GM12872 (cell line): ENCODE measurements around the gene NTNG2.

Source experiments
- TF ChIP-seq, protein P1 (sequence below): IDR thresholded peaks from 3 replicates; pipeline ENCODE4 v1.5.1; 2011; ENCODE audit warnings: low read depth, mild to moderate bottlenecking, low read length, moderate library complexity; ENCODE audit not compliant: insufficient read depth

The NTNG2 gene

GRCh38 chr9:132243156-132244074 lies 81.6 kb downstream of the NTNG2 start:
- TF ChIP-seq, protein P1, sequence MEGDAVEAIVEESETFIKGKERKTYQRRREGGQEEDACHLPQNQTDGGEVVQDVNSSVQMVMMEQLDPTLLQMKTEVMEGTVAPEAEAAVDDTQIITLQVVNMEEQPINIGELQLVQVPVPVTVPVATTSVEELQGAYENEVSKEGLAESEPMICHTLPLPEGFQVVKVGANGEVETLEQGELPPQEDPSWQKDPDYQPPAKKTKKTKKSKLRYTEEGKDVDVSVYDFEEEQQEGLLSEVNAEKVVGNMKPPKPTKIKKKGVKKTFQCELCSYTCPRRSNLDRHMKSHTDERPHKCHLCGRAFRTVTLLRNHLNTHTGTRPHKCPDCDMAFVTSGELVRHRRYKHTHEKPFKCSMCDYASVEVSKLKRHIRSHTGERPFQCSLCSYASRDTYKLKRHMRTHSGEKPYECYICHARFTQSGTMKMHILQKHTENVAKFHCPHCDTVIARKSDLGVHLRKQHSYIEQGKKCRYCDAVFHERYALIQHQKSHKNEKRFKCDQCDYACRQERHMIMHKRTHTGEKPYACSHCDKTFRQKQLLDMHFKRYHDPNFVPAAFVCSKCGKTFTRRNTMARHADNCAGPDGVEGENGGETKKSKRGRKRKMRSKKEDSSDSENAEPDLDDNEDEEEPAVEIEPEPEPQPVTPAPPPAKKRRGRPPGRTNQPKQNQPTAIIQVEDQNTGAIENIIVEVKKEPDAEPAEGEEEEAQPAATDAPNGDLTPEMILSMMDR: no peak

GRCh38 chr9:132244582-132245455 lies 83.0 kb downstream of the NTNG2 start:
- TF ChIP-seq, protein P1: no peak

DNA sequence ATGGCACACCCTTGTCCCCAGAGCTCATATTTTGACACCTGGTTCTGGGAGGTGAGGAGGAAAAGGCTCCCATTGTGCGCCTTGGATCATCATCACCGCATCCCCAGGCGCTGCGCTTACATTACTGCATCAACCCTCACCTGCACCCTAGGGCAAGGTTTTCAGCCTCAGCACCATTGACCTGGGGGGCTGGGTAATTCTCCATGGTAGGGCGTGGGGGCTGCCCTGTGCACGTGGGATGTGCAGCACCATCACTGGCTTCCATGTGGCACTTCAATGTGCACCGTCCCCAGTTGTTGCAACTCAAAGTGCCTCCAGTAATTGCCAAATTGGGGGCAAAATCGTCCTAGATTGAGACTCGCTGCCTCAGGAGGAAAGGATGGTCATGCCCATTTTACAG lies 83.6 kb downstream of the NTNG2 start:
- TF ChIP-seq, protein P1: no peak

DNA sequence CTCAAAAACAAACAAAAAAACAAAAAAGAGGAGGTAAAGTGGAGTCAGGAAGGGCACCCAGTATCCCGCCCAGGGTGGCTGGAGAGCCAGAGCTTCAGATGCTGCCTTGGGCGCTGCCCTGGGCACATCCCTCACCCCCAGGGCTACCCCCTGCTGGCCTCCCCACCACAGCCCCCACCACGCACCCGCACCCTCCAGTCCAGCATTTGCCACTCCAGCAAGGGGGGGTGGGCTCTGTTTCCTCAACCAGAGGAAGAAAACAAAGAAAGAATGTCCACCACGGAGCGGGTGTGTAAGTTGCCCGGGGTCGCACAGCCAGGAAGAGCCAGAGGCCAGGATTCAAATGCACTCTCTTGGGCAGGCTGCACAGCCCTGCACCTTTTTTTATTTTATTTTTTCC lies 86.1 kb downstream of the NTNG2 start:
- TF ChIP-seq, protein P1: no peak

- TF ChIP-seq, protein P1: no peak
These were observed 87.3 kb downstream of the NTNG2 start for GRCh38 chr9:132249123-132249522.

DNA sequence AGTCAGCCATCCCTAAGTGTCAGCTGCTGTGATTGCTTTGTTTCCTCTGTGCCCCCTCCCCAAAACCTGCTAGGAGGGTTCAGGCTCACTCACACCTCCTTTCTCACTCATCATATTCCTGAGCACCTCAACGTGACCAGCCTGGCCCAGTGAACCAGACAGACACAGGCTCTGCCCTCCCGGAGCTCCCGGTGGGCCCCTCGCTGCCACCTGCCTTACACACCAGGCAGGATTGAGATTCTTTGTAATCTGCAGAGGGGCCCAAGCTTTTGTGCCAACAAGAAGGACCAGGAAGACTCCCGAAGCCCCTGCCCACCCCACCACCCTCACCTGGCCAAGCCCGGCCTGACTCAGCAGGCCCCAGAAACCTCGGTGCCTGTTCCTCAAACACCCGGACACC lies 87.8 kb downstream of the NTNG2 start:
- TF ChIP-seq, protein P1: no peak
